BE2C (cell line): Measurements from ENCODE around the gene SLC25A20.
"Not testable (repeated sequence)": the region's sequence is repeated elsewhere in the genome, so short reads cannot be mapped to it uniquely, and the experiment has no call there.

Experiments
- DNase-seq: peaks from one replicate; pipeline ENCODE4 v3.0.0-alpha.2; 2020
- H3K27me3 ChIP-seq: fragments of 250-450 bp; sonication (Bioruptor Pico); 2 replicates; pipeline ENCODE4 v1.5.1; 2020; ENCODE audit warnings: mild to moderate bottlenecking
- H3K36me3 ChIP-seq: fragments of 250-450 bp; sonication (Bioruptor Pico); 2 replicates; pipeline ENCODE4 v1.5.1; 2020; ENCODE audit warnings: mild to moderate bottlenecking
- H3K4me1 ChIP-seq: fragments of 250-450 bp; sonication (Bioruptor Pico); 2 replicates; pipeline ENCODE4 v1.5.1; 2020
- H3K4me3 ChIP-seq: 2 replicates; pipeline ENCODE4 v1.5.1; 2011; ENCODE audit warnings: low read depth, low read length
- H3K9me3 ChIP-seq: fragments of 250-450 bp; sonication (Bioruptor Pico); 2 replicates; pipeline ENCODE4 v1.5.1; 2020
- TF ChIP-seq, protein P1 (sequence below): IDR thresholded peaks from 2 replicates; pipeline ENCODE4 v1.5.1; 2012; ENCODE audit warnings: mild to moderate bottlenecking, low read depth, low read length

Gene SLC25A20

DNA sequence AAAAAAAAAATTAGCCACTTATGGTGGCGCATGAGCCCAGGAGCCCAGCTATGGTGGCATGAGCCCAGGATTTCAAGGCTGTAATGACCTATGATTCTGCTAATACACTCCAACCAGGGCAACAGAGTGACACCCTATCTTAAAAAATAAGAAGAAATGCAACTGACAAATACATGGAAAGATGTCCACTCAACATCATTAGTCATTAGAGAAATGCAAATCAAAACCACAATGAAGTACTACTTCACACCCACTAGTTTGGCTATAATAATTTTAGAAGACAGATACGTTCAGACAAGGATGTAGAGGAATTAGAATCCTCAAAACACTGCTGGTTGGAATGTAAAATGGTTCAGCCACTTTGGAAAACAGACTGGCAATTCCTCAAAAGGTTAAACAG is 61.5 kb downstream of the SLC25A20 start:
- no peak for DNase-seq
- no peaks in the 10 kb centered on the region for H3K9me3 ChIP-seq
- no peaks in the 10 kb centered on the region for H3K36me3 ChIP-seq
- TF ChIP-seq, protein P1, sequence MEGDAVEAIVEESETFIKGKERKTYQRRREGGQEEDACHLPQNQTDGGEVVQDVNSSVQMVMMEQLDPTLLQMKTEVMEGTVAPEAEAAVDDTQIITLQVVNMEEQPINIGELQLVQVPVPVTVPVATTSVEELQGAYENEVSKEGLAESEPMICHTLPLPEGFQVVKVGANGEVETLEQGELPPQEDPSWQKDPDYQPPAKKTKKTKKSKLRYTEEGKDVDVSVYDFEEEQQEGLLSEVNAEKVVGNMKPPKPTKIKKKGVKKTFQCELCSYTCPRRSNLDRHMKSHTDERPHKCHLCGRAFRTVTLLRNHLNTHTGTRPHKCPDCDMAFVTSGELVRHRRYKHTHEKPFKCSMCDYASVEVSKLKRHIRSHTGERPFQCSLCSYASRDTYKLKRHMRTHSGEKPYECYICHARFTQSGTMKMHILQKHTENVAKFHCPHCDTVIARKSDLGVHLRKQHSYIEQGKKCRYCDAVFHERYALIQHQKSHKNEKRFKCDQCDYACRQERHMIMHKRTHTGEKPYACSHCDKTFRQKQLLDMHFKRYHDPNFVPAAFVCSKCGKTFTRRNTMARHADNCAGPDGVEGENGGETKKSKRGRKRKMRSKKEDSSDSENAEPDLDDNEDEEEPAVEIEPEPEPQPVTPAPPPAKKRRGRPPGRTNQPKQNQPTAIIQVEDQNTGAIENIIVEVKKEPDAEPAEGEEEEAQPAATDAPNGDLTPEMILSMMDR: no peak
- no peak overlapping the region for H3K4me3 ChIP-seq
- H3K4me1 ChIP-seq: no peaks in the 10 kb centered on the region
- no peaks in the 10 kb centered on the region for H3K27me3 ChIP-seq

DNA sequence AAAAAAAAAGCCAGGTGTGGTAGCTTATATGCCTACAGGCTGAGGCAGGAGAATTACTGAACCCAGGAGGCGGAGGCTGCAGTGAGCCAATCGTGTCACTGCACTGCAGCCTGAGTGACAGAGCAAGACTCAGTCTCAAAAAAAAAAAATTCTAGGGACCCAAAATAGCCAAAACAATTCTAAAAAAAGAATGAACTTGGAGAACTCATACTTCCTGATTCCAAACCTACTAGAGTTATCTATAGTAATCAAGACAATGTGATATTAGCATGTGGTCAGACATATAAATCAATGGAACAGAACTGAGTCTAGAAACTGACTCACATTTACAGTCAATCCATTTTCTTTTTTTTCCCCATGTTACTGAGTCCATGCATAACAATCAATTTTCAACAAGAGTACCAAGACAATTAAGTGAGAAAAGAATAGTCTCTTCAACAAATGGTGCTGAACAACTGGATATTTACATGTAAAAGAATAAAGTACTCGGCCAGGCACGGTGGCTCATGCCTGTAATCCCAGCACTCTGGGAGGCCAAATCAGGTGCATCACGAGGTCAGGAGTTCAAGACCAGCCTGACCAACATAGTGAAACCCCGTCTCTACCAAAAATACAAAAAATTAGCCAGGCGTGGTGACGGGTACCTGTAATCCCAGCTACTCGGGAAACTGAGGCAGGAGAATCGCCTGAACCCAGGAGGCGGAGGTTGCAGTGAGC is 62.9 kb downstream of the SLC25A20 start:
- no peaks in the 10 kb centered on the region for H3K27me3 ChIP-seq
- no peaks in the 10 kb centered on the region for H3K36me3 ChIP-seq
- TF ChIP-seq, protein P1: no peak
- DNase-seq: no peak
- H3K4me3 ChIP-seq: no peak overlapping the region
- no peaks in the 10 kb centered on the region for H3K9me3 ChIP-seq
- H3K4me1 ChIP-seq: no peaks in the 10 kb centered on the region

GRCh38 chr3:48832684-48833083 is 66.0 kb downstream of the SLC25A20 start:
- Histone ChIP-seq H3K9me3 (no peaks in the 10 kb centered on the region), H3K36me3 (no peaks in the 10 kb centered on the region), H3K4me3 (no peak overlapping the region), H3K27me3 (no peaks in the 10 kb centered on the region), H3K4me1 (no peaks in the 10 kb centered on the region)
- TF ChIP-seq, protein P1: no peak
- DNase-seq: no peak

DNA sequence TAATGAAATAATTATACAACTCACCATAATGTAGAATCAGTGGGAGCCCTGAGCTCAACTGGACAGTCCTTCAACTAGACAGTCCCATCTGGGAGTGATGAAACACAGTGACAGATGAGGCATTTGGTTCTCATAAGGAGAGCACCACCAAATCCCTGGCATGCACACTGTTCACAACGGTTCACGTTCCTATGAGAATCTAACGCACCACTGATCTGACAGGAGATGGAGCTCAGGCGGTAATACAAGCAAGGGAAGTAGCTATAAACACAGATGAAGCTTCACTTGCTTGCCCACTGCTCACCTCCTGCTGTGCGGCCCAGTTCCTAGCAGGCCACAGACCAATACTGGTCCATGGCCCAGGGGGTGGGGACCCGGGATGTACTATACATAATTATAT is 68.0 kb downstream of the SLC25A20 start:
- DNase-seq: no peak
- H3K4me3 ChIP-seq: no peak overlapping the region
- H3K4me1 ChIP-seq: no peaks in the 10 kb centered on the region
- TF ChIP-seq, protein P1: no peak
- no peaks in the 10 kb centered on the region for H3K9me3 ChIP-seq
- H3K27me3 ChIP-seq: no peaks in the 10 kb centered on the region
- H3K36me3 ChIP-seq: no peaks in the 10 kb centered on the region

DNA sequence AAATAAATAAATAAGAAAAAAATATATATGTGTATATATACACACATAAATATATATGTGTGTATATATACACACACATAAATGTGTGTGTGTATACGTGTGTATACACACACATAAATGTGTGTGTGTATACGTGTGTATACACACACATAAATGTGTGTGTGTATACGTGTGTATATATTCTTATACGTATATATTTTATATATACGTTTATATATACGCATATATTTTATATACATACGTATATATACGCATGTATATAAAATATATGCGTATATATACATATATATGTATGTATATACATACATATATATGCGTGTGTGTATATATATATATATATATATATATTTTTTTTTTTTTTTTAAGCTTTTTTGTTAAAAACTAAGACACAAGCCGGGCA is 69.2 kb downstream of the SLC25A20 start:
- H3K36me3 ChIP-seq, H3K4me1 ChIP-seq, DNase-seq, H3K9me3 ChIP-seq, H3K4me3 ChIP-seq, H3K27me3 ChIP-seq: not testable (repeated sequence)

DNA sequence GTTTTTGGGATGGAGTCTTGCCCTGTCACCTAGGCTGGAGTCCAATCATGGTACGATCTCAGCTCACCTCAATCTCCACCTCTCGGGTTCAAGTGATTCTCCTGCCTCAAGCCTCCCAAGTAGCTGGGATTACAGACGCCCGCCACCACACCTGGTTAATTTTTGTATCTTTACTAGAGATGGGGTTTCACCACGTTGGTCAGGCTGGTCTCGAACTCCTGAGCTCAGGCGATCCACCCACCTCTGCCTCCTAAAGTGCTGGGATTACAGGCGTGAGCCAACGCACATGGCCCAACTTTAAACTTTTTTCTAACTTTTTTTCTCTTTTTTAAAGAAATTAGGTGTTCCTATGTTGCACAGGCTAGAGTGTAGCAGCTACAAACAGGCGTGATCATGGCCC is 70.8 kb downstream of the SLC25A20 start:
- H3K9me3 ChIP-seq, DNase-seq, H3K27me3 ChIP-seq, H3K36me3 ChIP-seq, H3K4me3 ChIP-seq, H3K4me1 ChIP-seq: not testable (repeated sequence)

GRCh38 chr3:48826451-48826850 is 72.2 kb downstream of the SLC25A20 start:
- Histone ChIP-seq H3K9me3 (no peaks in the 10 kb centered on the region), H3K4me3 (no peak overlapping the region), H3K36me3 (no peaks in the 10 kb centered on the region), H3K27me3 (no peaks in the 10 kb centered on the region), H3K4me1 (no peaks in the 10 kb centered on the region)
- no peak for DNase-seq
- TF ChIP-seq, protein P1: no peak
